Measurements from ENCODE around the gene PLCH1.

GRCh38 chr3:155737844-155738460 is 6.9 kb downstream of the PLCH1 start:
- no peak for TF ChIP-seq CTCF (conservative IDR thresholded peaks at IDR 0.05 in 1 of 2, IDR thresholded peaks at IDR 0.05 in 1 of 2; ENCODE audit: low read depth in 1 of 2, low read length in 2 of 2)
- TF ChIP-seq EZH2 (IDR thresholded peaks at IDR 0.05; ENCODE audit: low read length, missing control alignments), result no peak
